Measurements from ENCODE around the gene ALDH7A1.
"Not testable (repeated sequence)": the region's sequence is repeated elsewhere in the genome, so short reads cannot be mapped to it uniquely, and the experiment has no call there.

Gene ALDH7A1

DNA sequence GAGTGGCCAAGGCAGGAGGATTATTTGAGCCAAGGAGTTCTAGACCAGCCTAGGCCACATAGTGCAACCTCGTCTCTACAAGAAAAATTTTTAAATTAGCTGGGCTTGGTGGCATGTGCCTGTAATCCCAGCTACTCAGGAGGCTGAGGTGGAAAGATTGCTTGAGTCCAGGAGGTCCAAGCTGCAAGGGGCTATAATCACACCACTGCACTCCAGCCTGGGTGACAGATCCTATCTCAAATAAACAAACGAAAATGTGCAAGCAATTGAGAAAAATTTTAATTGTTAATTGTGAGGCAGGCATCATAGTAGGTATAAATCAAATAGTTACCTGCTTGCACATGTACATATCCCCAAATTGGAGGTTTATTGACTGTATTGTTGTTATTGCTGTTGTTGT, 15.3 kb downstream of the ALDH7A1 start:
- Mint-ChIP-seq H3K27me3 (peaks cover 2 to 16% of the 10 kb centered on the region in 2 donors), H3K36me3 (ENCODE audit: insufficient read depth) (no peaks in the 10 kb centered on the region)

DNA sequence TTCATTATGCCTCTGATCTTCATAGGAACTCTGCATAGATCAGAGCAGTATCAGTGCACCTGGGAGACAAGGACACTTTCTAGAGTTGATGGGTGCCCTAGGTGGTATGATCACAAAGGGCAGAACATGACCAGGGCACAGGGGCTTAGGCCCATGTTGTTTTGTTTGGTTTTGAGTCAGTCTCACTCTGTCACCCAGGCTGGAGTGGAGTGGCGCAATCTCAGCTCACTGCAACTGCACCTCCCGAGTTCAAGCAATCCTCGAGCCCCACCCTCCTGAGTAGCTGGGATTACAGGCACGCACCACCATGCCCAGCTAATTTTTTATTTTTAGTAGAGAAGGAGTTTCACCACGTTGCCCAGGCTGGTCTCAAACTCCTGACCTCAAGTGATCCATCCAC, 17.6 kb downstream of the ALDH7A1 start:
- Mint-ChIP-seq H3K4me1 (ENCODE audit: low read depth in 2 of 2) (no peaks in the 10 kb centered on the region), H3K27me3 (peaks cover under 1 to 3% of the 10 kb centered on the region in 2 donors), H3K36me3 (ENCODE audit: insufficient read depth) (no peaks in the 10 kb centered on the region), H3K4me3 (no peak overlapping the region), H3K9me3 (no peaks in the 10 kb centered on the region), H3K27ac (no peak overlapping the region)
- DNase-seq (no peak), ATAC-seq (replicated peaks) (no peak)

More for the DNA sequence above, 15.3 kb downstream of the ALDH7A1 start:
- no peaks in the 10 kb centered on the region for H3K9me3 Mint-ChIP-seq
- no peaks in the 10 kb centered on the region for H3K4me1 Mint-ChIP-seq (ENCODE audit: low read depth in 2 of 2)
- DNase-seq (no peak), ATAC-seq (replicated peaks) (no peak)
- H3K4me3 Mint-ChIP-seq: no peak overlapping the region
- no peak overlapping the region for H3K27ac Mint-ChIP-seq

DNA sequence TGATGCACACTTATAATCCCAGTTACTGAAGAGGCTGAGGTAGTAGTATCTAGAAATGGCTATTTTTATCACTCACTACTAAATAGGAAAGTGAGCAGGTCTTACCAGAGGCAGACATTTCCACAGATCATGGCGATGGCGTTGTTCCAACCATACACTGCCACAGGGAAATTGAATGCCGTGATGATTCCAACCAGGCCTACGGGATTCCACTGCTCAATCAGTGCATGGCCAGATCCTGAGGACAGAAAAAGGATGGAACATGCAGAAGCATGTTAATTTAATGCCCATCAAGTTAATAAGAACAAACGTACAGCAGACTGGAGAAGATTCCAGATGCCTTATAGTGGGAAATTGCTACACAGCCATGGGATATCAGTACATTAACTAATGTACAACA, 18.0 kb downstream of the ALDH7A1 start:
- Mint-ChIP-seq H3K36me3 (ENCODE audit: insufficient read depth) (no peaks in the 10 kb centered on the region), H3K27me3 (peaks cover 5 to 8% of the 10 kb centered on the region in 2 donors), H3K9me3 (no peaks in the 10 kb centered on the region), H3K27ac (no peak overlapping the region), H3K4me3 (no peak overlapping the region), H3K4me1 (ENCODE audit: low read depth in 2 of 2) (no peaks in the 10 kb centered on the region)
- ATAC-seq (replicated peaks) (no peak), DNase-seq (no peak)

DNA sequence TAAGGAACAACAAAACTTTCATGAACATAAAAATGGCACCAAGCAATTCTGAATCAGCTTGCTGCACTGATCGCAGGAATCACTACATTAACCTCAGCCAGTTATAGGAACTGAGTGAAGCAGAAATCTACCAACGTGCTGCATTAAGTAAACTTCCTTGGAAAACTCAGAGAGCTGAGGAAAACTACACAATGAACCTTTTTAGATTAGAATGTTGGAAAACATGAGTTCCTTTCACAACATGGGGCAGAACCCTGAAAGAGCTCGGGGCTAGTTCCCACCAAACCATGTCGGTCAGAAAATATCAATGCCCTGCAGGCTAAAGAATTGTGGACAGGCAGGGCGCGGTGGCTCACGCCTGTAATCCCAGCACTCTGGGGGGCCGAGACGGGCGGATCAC, 19.4 kb downstream of the ALDH7A1 start:
- no peak overlapping the region for H3K27ac Mint-ChIP-seq
- H3K36me3 Mint-ChIP-seq (ENCODE audit: insufficient read depth): no peaks in the 10 kb centered on the region
- DNase-seq: no peak

DNA sequence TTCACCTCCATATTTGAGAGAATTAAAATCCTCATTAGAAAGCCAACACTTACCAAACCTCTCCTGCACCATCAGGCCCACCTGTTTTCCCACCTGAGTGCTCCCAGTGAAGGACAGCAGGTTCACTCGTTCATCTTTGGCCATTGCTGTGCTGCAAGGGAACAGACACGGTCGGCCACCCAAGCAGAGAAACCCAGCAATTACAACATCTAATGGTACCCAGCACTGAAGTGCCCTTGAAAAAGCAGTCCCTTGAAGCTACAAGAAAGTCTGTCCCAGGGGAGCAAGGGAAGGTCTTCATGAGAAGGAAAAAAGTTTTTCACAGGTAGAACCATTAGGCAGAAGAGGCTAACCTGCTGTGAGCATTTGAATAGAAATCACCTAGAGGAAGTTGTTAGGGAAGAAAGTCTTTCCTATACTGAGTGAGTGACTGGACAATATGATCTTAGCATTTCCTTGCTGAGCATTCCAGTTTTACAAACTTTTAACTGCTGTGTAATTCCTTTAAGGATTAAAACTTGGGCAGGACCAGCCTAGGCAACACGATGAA, 26.7 kb downstream of the ALDH7A1 start:
- ATAC-seq (replicated peaks) (no peak), DNase-seq (no peak)
- Mint-ChIP-seq H3K27me3 (peaks cover 21 to 30% of the 10 kb centered on the region in 2 donors), H3K9me3 (no peaks in the 10 kb centered on the region), H3K4me1 (ENCODE audit: low read depth in 2 of 2) (no peaks in the 10 kb centered on the region), H3K4me3 (no peak overlapping the region), H3K27ac (no peak overlapping the region), H3K36me3 (ENCODE audit: insufficient read depth) (no peaks in the 10 kb centered on the region)

More for the DNA sequence above, 19.4 kb downstream of the ALDH7A1 start:
- Mint-ChIP-seq H3K4me1 (ENCODE audit: low read depth in 2 of 2) (no peaks in the 10 kb centered on the region), H3K4me3 (no peak overlapping the region), H3K9me3 (no peaks in the 10 kb centered on the region), H3K27me3 (peaks cover 10 to 20% of the 10 kb centered on the region in 2 donors)
- ATAC-seq (replicated peaks): no peak

DNA sequence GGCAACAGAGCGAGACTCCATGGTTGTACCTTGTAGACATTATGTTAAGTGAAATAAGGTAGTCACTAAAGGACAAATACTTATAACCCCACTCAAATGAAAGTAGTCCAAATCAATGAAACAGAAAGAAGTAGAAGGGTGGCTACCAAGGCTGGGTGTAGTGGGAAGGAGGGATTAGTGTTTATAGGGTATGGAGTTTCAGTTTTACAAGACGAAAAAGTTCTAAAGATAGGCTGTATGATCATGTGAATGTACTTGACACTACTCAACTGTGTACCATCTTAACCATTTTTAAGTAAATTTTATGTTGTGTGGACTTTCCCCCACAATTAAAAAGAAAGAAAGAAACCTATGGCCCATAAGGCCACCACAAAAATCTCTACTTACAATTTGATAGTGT, 32.2 kb downstream of the ALDH7A1 start:
- ATAC-seq (replicated peaks): no peak
- Mint-ChIP-seq H3K27me3 (no peaks in the 10 kb centered on the region), H3K4me3 (no peak overlapping the region), H3K36me3 (ENCODE audit: insufficient read depth) (peaks cover 3% of the 10 kb centered on the region), H3K4me1 (ENCODE audit: low read depth in 2 of 2) (no peaks in the 10 kb centered on the region), H3K27ac (no peak overlapping the region), H3K9me3 (no peaks in the 10 kb centered on the region)
- no peak for DNase-seq

DNA sequence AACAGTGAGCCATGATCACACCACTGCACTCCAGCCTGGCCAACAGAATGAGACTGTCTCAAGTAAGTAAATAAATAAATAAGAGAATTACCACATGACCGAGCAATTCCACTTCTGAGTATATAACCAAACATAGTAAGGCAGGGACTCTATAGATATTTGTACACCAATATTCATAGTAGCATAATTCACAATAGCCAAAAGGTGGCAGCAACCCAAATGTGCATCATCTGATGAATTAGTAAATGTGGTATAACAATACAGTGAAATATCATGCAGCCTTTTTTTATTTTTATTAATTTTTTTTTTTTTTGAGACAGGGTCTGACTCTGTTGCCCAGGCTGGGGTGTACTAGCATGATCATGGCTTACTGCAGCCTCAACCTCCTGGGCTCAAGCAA, 33.1 kb downstream of the ALDH7A1 start:
- no peaks in the 10 kb centered on the region for H3K9me3 Mint-ChIP-seq
- no peak overlapping the region for H3K4me3 Mint-ChIP-seq
- peaks cover 3% of the 10 kb centered on the region for H3K36me3 Mint-ChIP-seq (ENCODE audit: insufficient read depth)
- no peak for DNase-seq
- H3K4me1 Mint-ChIP-seq (ENCODE audit: low read depth in 2 of 2): no peaks in the 10 kb centered on the region
- H3K27me3 Mint-ChIP-seq: no peaks in the 10 kb centered on the region
- no peak for ATAC-seq (replicated peaks)
- no peak overlapping the region for H3K27ac Mint-ChIP-seq

DNA sequence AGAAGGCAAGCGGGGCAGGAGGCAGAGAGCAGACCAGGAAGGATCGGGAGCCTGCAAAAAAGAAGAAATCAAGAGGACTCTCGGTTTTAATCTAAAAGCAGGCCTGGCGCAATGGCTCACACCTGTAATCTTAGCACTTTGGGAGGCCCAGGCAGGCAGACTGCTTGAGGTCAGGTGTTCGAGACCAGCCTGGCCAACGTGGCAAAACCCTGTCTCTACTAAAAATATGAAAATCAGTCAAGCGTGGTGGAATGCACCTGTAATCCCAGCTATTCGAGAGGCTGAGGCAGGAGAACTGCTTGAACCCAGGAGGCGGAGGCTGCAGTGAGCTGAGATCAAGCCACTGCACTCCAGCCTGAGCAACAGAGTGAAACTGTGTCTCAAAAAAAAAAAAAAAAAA, 39.9 kb downstream of the ALDH7A1 start:
- not testable (repeated sequence) for H3K9me3 Mint-ChIP-seq; H3K4me3 Mint-ChIP-seq; H3K4me1 Mint-ChIP-seq (ENCODE audit: low read depth in 2 of 2); ATAC-seq (replicated peaks); H3K36me3 Mint-ChIP-seq (ENCODE audit: insufficient read depth); H3K27ac Mint-ChIP-seq; H3K27me3 Mint-ChIP-seq; DNase-seq

DNA sequence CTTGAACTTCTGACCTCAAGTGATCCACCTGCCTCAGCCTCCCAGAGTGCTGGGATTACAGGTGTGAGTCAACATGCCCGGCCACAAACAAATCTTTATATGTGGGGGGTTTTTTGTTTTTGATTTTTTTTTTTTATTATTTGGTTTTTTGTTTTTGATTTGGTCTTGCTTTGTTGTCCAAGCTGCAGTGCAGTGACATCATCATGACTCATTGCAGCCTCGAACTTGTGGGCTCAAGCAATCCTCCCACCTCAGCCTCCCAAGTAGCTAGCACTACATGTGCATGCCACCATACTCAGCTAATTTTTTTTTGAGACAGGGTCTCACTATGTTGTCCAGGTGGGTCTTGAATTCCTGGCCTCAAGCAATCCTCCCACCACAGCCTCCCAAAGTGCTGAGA, 42.4 kb downstream of the ALDH7A1 start:
- DNase-seq: no peak
- Mint-ChIP-seq H3K4me3 (no peak overlapping the region), H3K36me3 (ENCODE audit: insufficient read depth) (peaks cover 4% of the 10 kb centered on the region), H3K9me3 (no peaks in the 10 kb centered on the region), H3K27ac (no peak overlapping the region), H3K27me3 (no peaks in the 10 kb centered on the region), H3K4me1 (ENCODE audit: low read depth in 2 of 2) (no peaks in the 10 kb centered on the region)
- no peak for ATAC-seq (replicated peaks)

DNA sequence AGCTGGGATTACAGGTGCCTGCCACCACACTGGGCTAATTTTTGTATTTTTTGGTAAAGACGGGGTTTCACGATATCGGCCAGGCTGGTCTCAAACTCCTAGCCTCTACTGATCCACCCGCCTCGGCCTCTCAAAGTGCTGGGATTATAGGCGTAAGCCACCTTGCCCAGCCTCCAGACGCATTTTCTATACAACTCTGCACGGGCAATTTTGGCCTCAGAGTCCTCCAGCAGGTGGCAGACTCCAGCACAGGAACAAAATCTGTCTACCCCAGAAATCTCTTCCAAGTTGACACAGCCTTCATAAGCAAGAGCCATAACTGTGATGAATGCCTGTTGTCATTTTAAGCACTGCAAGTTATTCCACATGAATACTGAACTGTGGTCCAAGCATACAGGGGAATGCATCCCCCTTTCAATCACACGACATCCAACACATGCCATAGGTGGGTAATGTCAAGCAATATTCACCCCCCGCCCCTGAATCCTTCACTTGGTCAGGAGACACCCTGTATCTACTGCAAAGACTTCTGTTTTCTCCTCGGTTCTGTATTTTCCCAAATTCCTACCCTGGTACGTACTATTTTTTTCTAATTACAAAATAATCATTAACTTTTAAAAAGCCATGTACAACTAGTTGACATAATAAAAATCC, 50.8 kb downstream of the ALDH7A1 start:
- Mint-ChIP-seq H3K27ac (no peak overlapping the region), H3K9me3 (no peaks in the 10 kb centered on the region), H3K27me3 (peaks cover 0 to 6% of the 10 kb centered on the region in 2 donors), H3K4me3 (no peak overlapping the region), H3K4me1 (ENCODE audit: low read depth in 2 of 2) (no peaks in the 10 kb centered on the region), H3K36me3 (ENCODE audit: insufficient read depth) (peaks cover 3% of the 10 kb centered on the region)
- ATAC-seq (replicated peaks): peak; percentile 46
- DNase-seq: peak; percentile 4 to 14 (median 6)

DNA sequence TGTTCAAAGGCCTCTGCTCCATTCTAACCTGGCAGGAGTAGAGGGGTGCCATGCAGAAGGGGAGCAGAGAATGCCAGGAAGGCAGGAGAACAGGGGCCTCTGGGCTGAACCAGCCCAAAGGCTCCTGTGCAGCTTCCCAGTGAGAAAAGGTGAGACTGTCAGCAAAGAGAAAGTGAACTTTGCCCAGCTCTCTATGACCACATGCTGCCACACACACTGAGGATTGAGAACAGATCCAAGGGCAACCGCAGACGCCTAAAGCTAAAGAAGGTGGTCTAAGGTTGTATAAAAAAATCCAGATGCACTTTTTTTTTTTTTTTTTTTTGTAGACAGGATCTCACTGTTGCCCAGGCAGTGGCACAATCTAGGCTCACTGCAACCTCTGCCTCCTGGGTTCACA, 51.4 kb downstream of the ALDH7A1 start:
- no peaks in the 10 kb centered on the region for H3K4me1 Mint-ChIP-seq (ENCODE audit: low read depth in 2 of 2)
- H3K4me3 Mint-ChIP-seq: no peak overlapping the region
- H3K9me3 Mint-ChIP-seq: no peaks in the 10 kb centered on the region
- DNase-seq (no peak), ATAC-seq (replicated peaks) (no peak)
- no peak overlapping the region for H3K27ac Mint-ChIP-seq
- H3K27me3 Mint-ChIP-seq: peaks cover 0 to 6% of the 10 kb centered on the region in 2 donors
- peaks cover 3% of the 10 kb centered on the region for H3K36me3 Mint-ChIP-seq (ENCODE audit: insufficient read depth)

DNA sequence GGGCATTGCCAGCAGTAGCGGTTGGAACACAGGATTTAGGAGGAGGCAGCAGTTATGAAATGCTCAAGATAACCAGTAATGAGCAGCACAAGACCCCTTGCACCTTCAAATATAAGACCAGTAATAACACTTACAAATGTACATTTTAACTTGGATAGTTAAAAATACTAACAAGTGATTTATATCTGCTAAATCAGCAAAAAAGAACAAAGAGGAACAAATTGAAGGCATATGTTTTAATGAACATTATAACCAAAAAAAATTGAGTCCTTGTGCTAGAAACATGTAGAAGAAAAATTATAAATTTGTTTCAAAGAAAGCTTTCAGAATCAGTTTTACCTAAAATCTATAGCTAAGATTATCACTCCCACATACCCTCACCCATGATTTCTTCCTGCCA, 52.0 kb downstream of the ALDH7A1 start:
- no peak overlapping the region for H3K4me3 Mint-ChIP-seq
- ATAC-seq (replicated peaks) (no peak), DNase-seq (no peak)
- no peak overlapping the region for H3K27ac Mint-ChIP-seq
- H3K27me3 Mint-ChIP-seq: peaks cover 0 to 6% of the 10 kb centered on the region in 2 donors
- peaks cover 3% of the 10 kb centered on the region for H3K36me3 Mint-ChIP-seq (ENCODE audit: insufficient read depth)
- no peaks in the 10 kb centered on the region for H3K4me1 Mint-ChIP-seq (ENCODE audit: low read depth in 2 of 2)
- no peaks in the 10 kb centered on the region for H3K9me3 Mint-ChIP-seq

DNA sequence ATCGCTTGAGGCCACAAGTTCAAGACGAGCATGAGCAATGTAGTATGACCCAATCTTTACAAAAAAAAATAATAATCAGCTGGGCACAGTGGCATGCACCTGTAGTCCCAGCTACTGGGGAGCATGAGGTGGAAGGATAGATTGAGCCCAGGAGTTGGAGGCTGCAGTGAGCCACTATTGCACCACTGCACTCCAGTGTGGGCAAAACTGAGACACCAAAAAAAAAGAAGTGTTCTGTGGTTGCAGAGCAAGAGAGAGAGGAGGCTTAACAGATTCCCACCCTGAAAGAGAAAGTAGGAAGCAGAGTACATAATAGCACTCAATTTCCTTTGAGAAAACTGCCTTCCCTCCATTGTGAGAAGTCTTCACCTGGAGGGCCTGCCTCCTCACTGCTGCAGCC, 52.6 kb downstream of the ALDH7A1 start:
- no peaks in the 10 kb centered on the region for H3K4me1 Mint-ChIP-seq (ENCODE audit: low read depth in 2 of 2)
- DNase-seq: no peak
- H3K9me3 Mint-ChIP-seq: no peaks in the 10 kb centered on the region
- no peak overlapping the region for H3K4me3 Mint-ChIP-seq
- no peak for ATAC-seq (replicated peaks)
- no peak overlapping the region for H3K27ac Mint-ChIP-seq
- H3K36me3 Mint-ChIP-seq (ENCODE audit: insufficient read depth): peaks cover 3% of the 10 kb centered on the region
- peaks cover 0 to 6% of the 10 kb centered on the region in 2 donors for H3K27me3 Mint-ChIP-seq

DNA sequence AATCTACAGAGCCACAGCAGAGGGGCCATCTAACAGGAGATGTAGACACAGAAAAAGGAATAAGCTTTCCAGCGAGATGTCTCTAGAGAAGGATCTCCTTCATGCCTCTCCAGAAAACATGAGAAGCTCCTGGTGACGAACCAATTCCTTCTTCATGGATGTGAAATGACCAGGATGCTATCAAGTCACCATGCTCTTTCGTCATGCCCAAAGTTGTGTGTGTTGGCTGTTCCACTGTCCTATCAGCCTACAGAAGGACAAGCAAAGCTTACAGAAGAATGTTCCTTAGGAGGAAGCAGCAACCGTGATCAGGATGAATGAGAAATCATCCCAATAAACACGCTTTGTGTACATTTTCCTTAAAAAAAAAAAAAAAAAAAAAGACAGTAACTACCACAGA, 54.4 kb downstream of the ALDH7A1 start:
- H3K9me3 Mint-ChIP-seq: no peaks in the 10 kb centered on the region
- H3K4me3 Mint-ChIP-seq: no peak overlapping the region
- no peak overlapping the region for H3K27ac Mint-ChIP-seq
- H3K4me1 Mint-ChIP-seq (ENCODE audit: low read depth in 2 of 2): no peaks in the 10 kb centered on the region
- H3K36me3 Mint-ChIP-seq (ENCODE audit: insufficient read depth): peaks cover 3% of the 10 kb centered on the region
- H3K27me3 Mint-ChIP-seq: peaks cover 0 to 6% of the 10 kb centered on the region in 2 donors
- DNase-seq: no peak
- ATAC-seq (replicated peaks): no peak
